Endodermal cell (in vitro differentiated cells): ENCODE results near the gene HNRNPA1. TPM values are rescaled to one million over a fixed set of nuclear protein-coding genes. Genes with fewer than 3 reads are reported as not detected.

Source experiments
- DNase-seq: peaks from one replicate; pipeline ENCODE4 v3.0.0-alpha.2; 2017
- H3K27ac ChIP-seq: 2 replicates; pipeline ENCODE4 v1.5.1; 2013; ENCODE audit warnings: mild to moderate bottlenecking, low read depth, low read length, moderate library complexity
- H3K27me3 ChIP-seq: 2 replicates; pipeline ENCODE4 v1.6.1; 2013; ENCODE audit warnings: mild to moderate bottlenecking, low read length, moderate library complexity; ENCODE audit not compliant: insufficient read depth, control insufficient read depth, poor library complexity, severe bottlenecking
- H3K36me3 ChIP-seq: 2 replicates; pipeline ENCODE4 v1.7.0; 2013; ENCODE audit warnings: mild to moderate bottlenecking, low read length, moderate library complexity; ENCODE audit not compliant: control insufficient read depth, insufficient read depth
- H3K4me1 ChIP-seq: one replicate; pipeline ENCODE4 v1.7.0; 2013; ENCODE audit warnings: low read length; ENCODE audit not compliant: control insufficient read depth, insufficient read depth
- H3K4me3 ChIP-seq: 2 replicates; pipeline ENCODE4 v1.5.1; 2013; ENCODE audit warnings: mild to moderate bottlenecking, low read length, moderate library complexity
- H3K9ac ChIP-seq: 2 replicates; pipeline ENCODE4 v1.6.1; 2013; ENCODE audit warnings: mild to moderate bottlenecking, low read length, moderate library complexity; ENCODE audit not compliant: poor library complexity, severe bottlenecking; ENCODE audit errors: extremely low read depth
- H3K9me3 ChIP-seq: 2 replicates; pipeline ENCODE4 v1.6.1; 2013; ENCODE audit warnings: mild to moderate bottlenecking, low read length, moderate library complexity; ENCODE audit not compliant: control insufficient read depth
- H3K27ac Mint-ChIP-seq: 2 replicates; pipeline ENCODE4 v1.8.0; 2020; ENCODE audit warnings: mixed read lengths
- H3K27me3 Mint-ChIP-seq: 2 replicates; pipeline ENCODE4 v1.8.0; 2021; ENCODE audit warnings: mild to moderate bottlenecking, mixed read lengths; ENCODE audit not compliant: insufficient read depth
- H3K36me3 Mint-ChIP-seq: 2 replicates; pipeline ENCODE4 v1.8.0; 2020; ENCODE audit warnings: low read depth, mixed read lengths
- H3K4me1 Mint-ChIP-seq: 2 replicates; pipeline ENCODE4 v1.8.0; 2020; ENCODE audit warnings: mixed read lengths
- H3K4me3 Mint-ChIP-seq: 2 replicates; pipeline ENCODE4 v1.8.0; 2020; ENCODE audit warnings: mild to moderate bottlenecking, moderate library complexity, mixed read lengths
- H3K9me3 Mint-ChIP-seq: 2 replicates; pipeline ENCODE4 v1.8.0; 2020; ENCODE audit warnings: mild to moderate bottlenecking, mixed read lengths
- CTCF ChIP-seq: fragments of 200-600 bp; sonication (generic); conservative IDR thresholded peaks from 2 replicates; pipeline ENCODE4 v1.5.0; 2021; ENCODE audit warnings: antibody characterized with exemption, mild to moderate bottlenecking
- WGBS, 2 experiments: methylation state at CpG; one replicate each; pipeline versions ENCODE4 v1.1.5 to v1.1.7; 2013; ENCODE audit warnings: missing lambda C conversion rate in 2 of 2, mixed read lengths in 1 of 2; ENCODE audit not compliant: insufficient coverage in 1 of 2, insufficient read length in 1 of 2; 5-methylcytosine and 5-hydroxymethylcytosine counted together
- total RNA-seq, 2 donors: library from RNA; stranded (reverse); fragmentation: NEBNext Ultra II Directional in 1 of 2; extraction: Animal tissue kit (Norgen Biotek cat#: 25700) in 1 of 2; gene quantifications; 2 replicates in 1 of 2; 3 replicates in 1 of 2; pipeline ENCODE4 v1.2.1, GENCODE V29; 2021

HNRNPA1 gene
- total RNA-seq, 2 donors from 2014 or later = 2,414 to 2,488 TPM

GRCh38 chr12:54328595-54329337 is 48.2 kb downstream of the HNRNPA1 start:
- no peak for TF ChIP-seq CTCF
- H3K27me3 Mint-ChIP-seq = no peaks in the 10 kb centered on the region
- H3K9me3 Mint-ChIP-seq = no peaks in the 10 kb centered on the region
- Histone ChIP-seq H3K36me3 (peaks cover 13% of the 10 kb centered on the region), H3K27me3 (no peaks in the 10 kb centered on the region), H3K9me3 (no peaks in the 10 kb centered on the region), H3K9ac (no peak overlapping the region), H3K27ac (no peak overlapping the region), H3K4me3 (no peak overlapping the region), H3K4me1 (peaks cover 5% of the 10 kb centered on the region)
- H3K4me1 Mint-ChIP-seq = peaks cover 18% of the 10 kb centered on the region
- no peak overlapping the region for H3K4me3 Mint-ChIP-seq
- DNase-seq = no peak
- peaks cover 14% of the 10 kb centered on the region for H3K36me3 Mint-ChIP-seq
- H3K27ac Mint-ChIP-seq = peak overlapping the region; percentile 80
- WGBS, 2 experiments = 73 to 86% methylated on average over 5 to 6 of the region's 6 CpGs

DNA sequence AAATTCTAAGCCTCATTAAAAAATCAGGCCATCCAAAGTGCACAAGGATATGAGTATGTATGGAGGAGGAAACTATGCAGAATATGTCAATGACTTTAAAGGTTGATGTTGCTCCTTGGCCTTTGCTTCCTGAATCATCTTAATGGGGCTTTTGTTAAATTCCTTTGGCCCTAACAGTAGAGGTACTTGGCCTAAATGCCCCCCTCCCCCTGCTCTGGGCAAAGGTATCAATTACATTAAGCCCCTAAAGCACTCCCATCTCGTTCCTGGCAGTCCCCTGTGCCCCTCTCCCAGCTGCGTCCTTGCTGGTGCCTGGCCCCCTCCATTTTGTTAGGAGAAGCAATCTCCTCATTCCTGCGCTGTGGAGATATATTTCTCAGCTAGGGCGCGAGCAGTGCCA is 49.2 kb downstream of the HNRNPA1 start:
- no peaks in the 10 kb centered on the region for H3K27me3 Mint-ChIP-seq
- no peak overlapping the region for H3K4me3 Mint-ChIP-seq
- DNase-seq = peak; percentile 60

DNA sequence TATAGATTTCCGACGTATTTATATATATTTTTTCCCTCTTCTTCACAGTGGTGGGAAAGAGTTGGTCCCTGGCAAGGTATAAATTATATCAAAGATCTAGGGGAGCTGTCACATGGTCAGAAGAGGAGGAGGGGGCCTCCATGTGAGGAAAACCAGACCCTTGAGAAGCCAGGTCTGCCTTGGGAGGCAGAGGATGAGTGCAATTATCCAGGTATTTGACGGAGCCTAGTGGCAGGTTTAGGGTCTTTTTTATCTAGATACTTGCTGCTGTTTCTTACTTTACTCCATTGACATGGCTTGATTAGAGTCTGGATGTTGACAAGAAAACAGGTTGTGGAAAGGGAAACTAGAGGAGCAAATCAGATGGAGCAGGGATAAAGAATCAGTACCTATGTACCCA is 49.9 kb downstream of the HNRNPA1 start:
- peak overlapping the region; percentile 64 for H3K27ac Mint-ChIP-seq
- H3K4me1 Mint-ChIP-seq = peaks cover 15% of the 10 kb centered on the region
- no peaks in the 10 kb centered on the region for H3K9me3 Mint-ChIP-seq
- no peak for DNase-seq
- H3K4me1 ChIP-seq = peaks cover 5% of the 10 kb centered on the region
- no peaks in the 10 kb centered on the region for H3K27me3 ChIP-seq
- H3K27ac ChIP-seq = no peak overlapping the region
- no peak overlapping the region for H3K4me3 ChIP-seq
- WGBS, 2 experiments = 93 to 100% methylated on average over 1 of the region's 3 CpGs
- no peak overlapping the region for H3K9ac ChIP-seq
- H3K27me3 Mint-ChIP-seq = no peaks in the 10 kb centered on the region
- peaks cover 13% of the 10 kb centered on the region for H3K36me3 ChIP-seq
- H3K9me3 ChIP-seq = no peaks in the 10 kb centered on the region
- TF ChIP-seq CTCF = no peak
- H3K4me3 Mint-ChIP-seq = no peak overlapping the region
- peaks cover 15% of the 10 kb centered on the region for H3K36me3 Mint-ChIP-seq

More for the DNA sequence above, 49.2 kb downstream of the HNRNPA1 start:
- Mint-ChIP-seq H3K27ac (peak overlapping the region; percentile 35), H3K4me1 (peaks cover 15% of the 10 kb centered on the region), H3K36me3 (peaks cover 15% of the 10 kb centered on the region), H3K9me3 (no peaks in the 10 kb centered on the region)
- Histone ChIP-seq H3K4me3 (no peak overlapping the region), H3K36me3 (peaks cover 13% of the 10 kb centered on the region), H3K27ac (no peak overlapping the region), H3K27me3 (no peaks in the 10 kb centered on the region), H3K9ac (no peak overlapping the region), H3K9me3 (no peaks in the 10 kb centered on the region), H3K4me1 (peaks cover 5% of the 10 kb centered on the region)
- 90% methylated on average over 5 of the region's 5 CpGs; no CpG with 5 or more reads in 1 of the 2 experiments for WGBS, 2 experiments
- TF ChIP-seq CTCF = no peak
